ENCODE measurements around the gene FANCG. TPM values are rescaled to one million over a fixed set of nuclear protein-coding genes. Genes with fewer than 3 reads are reported as not detected.

The FANCG gene
- total RNA-seq, 1 experiment from 2014 or later, result 20.2 TPM

DNA sequence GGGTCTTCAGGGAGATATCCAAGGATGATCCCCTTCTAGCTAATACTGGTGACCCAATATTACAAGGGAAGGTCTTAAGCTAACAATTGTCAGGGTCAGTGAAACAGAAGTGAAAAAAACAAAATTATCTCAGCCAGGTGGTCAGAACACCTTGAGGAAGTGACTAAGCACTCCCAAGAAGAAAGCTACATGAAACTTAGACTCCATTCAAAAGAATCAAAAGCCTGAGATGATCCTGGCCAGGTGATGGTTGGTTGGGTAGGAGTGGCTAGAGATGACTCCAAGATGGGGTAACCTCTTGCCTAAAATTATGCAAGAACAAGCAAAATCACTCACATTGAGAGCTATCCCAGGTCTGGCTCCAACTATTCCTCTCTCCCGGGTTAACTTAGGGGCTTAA is 12.7 kb downstream of the FANCG start:
- H3K36me3 Mint-ChIP-seq (ENCODE audit: insufficient read depth, unreplicated experiment), result peaks cover 79% of the 10 kb centered on the region
- no peak overlapping the region for H3K4me3 Mint-ChIP-seq (ENCODE audit: unreplicated experiment)
- no peak overlapping the region for H3K27ac Mint-ChIP-seq (ENCODE audit: low read depth, unreplicated experiment)
- no peaks in the 10 kb centered on the region for H3K27me3 Mint-ChIP-seq (ENCODE audit: insufficient read depth, unreplicated experiment)
- peaks cover 17% of the 10 kb centered on the region for H3K4me1 Mint-ChIP-seq (ENCODE audit: insufficient read depth, unreplicated experiment)
- ChIA-PET CTCF (interaction anchor here (1.1 to 1.8 kb wide), 3 partner anchors 16 to 168 kb away, joined by 3 to 4 read pairs (median 4); no protein-coding TSS in a partner anchor), POLR2A (interaction anchor here (1.1 kb wide), 1 partner anchor 77 kb away, joined by 3 read pairs; no protein-coding TSS in a partner anchor)
- DNase-seq (ENCODE audit: unreplicated experiment), result no peak
- TF ChIP-seq CTCF (IDR thresholded peaks at IDR 0.05; ENCODE audit: unreplicated experiment), result no peak
- intact Hi-C loops (cut with micrococcal nuclease), result no loop called here
- no TSS peak for BruUV-seq (replicated peaks)
- H3K9me3 Mint-ChIP-seq (ENCODE audit: unreplicated experiment), result no peaks in the 10 kb centered on the region

GRCh38 chr9:35060548-35061207 is 19.1 kb downstream of the FANCG start:
- ChIA-PET POLR2A (interaction anchor here (3.8 kb wide), 1 partner anchor 11 kb away, joined by 14 read pairs; the partner anchor contains the start of gene VCP), CTCF (interaction anchor here (1.4 to 2.6 kb wide), 2 partner anchors 10 kb away, joined by 3 to 17 read pairs; no protein-coding TSS in a partner anchor)
- H3K27me3 Mint-ChIP-seq (ENCODE audit: insufficient read depth, unreplicated experiment), result no peaks in the 10 kb centered on the region
- no peaks in the 10 kb centered on the region for H3K4me1 Mint-ChIP-seq (ENCODE audit: insufficient read depth, unreplicated experiment)
- no peak overlapping the region for H3K27ac Mint-ChIP-seq (ENCODE audit: low read depth, unreplicated experiment)
- BruUV-seq (replicated peaks), result no TSS peak
- H3K9me3 Mint-ChIP-seq (ENCODE audit: unreplicated experiment), result no peaks in the 10 kb centered on the region
- DNase-seq (ENCODE audit: unreplicated experiment), result no peak
- H3K4me3 Mint-ChIP-seq (ENCODE audit: unreplicated experiment), result no peak overlapping the region
- TF ChIP-seq CTCF (IDR thresholded peaks at IDR 0.05; ENCODE audit: unreplicated experiment), result no peak
- intact Hi-C loops (cut with micrococcal nuclease), result no loop called here
- peaks cover 99% of the 10 kb centered on the region for H3K36me3 Mint-ChIP-seq (ENCODE audit: insufficient read depth, unreplicated experiment)

GRCh38 chr9:35059438-35059837 is 20.3 kb downstream of the FANCG start:
- Mint-ChIP-seq H3K36me3 (ENCODE audit: insufficient read depth, unreplicated experiment) (peaks cover 96% of the 10 kb centered on the region), H3K27me3 (ENCODE audit: insufficient read depth, unreplicated experiment) (no peaks in the 10 kb centered on the region), H3K27ac (ENCODE audit: low read depth, unreplicated experiment) (no peak overlapping the region), H3K4me3 (ENCODE audit: unreplicated experiment) (no peak overlapping the region), H3K9me3 (ENCODE audit: unreplicated experiment) (no peaks in the 10 kb centered on the region), H3K4me1 (ENCODE audit: insufficient read depth, unreplicated experiment) (no peaks in the 10 kb centered on the region)
- ChIA-PET CTCF (no interaction called here), POLR2A (no interaction called here)
- no TSS peak for BruUV-seq (replicated peaks)
- intact Hi-C loops (cut with micrococcal nuclease), result loop anchor here (10.0 kb wide), 1 partner anchor 65 kb away; no protein-coding TSS in a partner anchor
- DNase-seq (ENCODE audit: unreplicated experiment), result no peak
- TF ChIP-seq CTCF (IDR thresholded peaks at IDR 0.05; ENCODE audit: unreplicated experiment), result no peak

- ChIA-PET POLR2A (interaction anchor here (1.0 kb wide), 1 partner anchor 15 kb away, joined by 4 read pairs; the partner anchor contains the start of gene VCP), CTCF (no interaction called here)
- TF ChIP-seq CTCF (IDR thresholded peaks at IDR 0.05; ENCODE audit: unreplicated experiment), result no peak
- no peaks in the 10 kb centered on the region for H3K27me3 Mint-ChIP-seq (ENCODE audit: insufficient read depth, unreplicated experiment)
- no peaks in the 10 kb centered on the region for H3K9me3 Mint-ChIP-seq (ENCODE audit: unreplicated experiment)
- H3K36me3 Mint-ChIP-seq (ENCODE audit: insufficient read depth, unreplicated experiment), result peaks cover 96% of the 10 kb centered on the region
- no TSS peak for BruUV-seq (replicated peaks)
- peak overlapping the region; percentile 71 for H3K27ac Mint-ChIP-seq (ENCODE audit: low read depth, unreplicated experiment)
- no peaks in the 10 kb centered on the region for H3K4me1 Mint-ChIP-seq (ENCODE audit: insufficient read depth, unreplicated experiment)
- intact Hi-C loops (cut with micrococcal nuclease), result loop anchor here (10.0 kb wide), 1 partner anchor 62 kb away; no protein-coding TSS in a partner anchor
- no peak for DNase-seq (ENCODE audit: unreplicated experiment)
- no peak overlapping the region for H3K4me3 Mint-ChIP-seq (ENCODE audit: unreplicated experiment)
These were observed 22.5 kb downstream of the FANCG start for GRCh38 chr9:35057271-35057620.

Data from MCF 10A (cell line).